ENCODE measurements around the gene ATP5PF.
"Not testable (repeated sequence)": the region's sequence is repeated elsewhere in the genome, so short reads cannot be mapped to it uniquely, and the experiment has no call there.

Gene ATP5PF

DNA sequence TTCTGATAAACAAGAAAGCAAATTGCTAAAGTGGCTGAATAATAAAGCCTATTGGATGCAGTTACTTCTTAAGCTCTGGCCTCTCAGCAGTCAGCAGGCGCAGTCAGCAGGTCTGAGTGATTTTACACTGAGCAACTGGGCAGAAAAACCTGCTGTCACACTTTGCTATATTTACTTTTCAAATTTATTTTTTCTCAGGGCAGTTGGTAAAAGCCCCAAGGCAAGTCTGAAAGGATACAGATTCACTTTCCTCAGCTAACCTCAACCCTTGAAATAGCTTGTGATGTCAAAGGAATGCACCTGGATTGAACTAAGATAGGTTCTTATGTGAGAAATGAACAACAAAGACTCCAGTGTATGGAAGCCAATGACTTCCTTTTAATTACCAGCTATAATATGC, 34.0 kb downstream of the ATP5PF start:
- no peak overlapping the region for H3K9ac ChIP-seq (ENCODE audit: low read depth, low read length)
- H3K4me3 ChIP-seq (ENCODE audit: low read depth in 1 of 2, low read length in 2 of 2): no peak overlapping the region
- no peaks in the 10 kb centered on the region for H3K27me3 ChIP-seq (ENCODE audit: insufficient read depth, low read length, poor library complexity)
- H2AFZ ChIP-seq (ENCODE audit: low read depth, low read length): no peak overlapping the region
- ATAC-seq (ENCODE audit: insufficient read depth, low read depth) (no peak), DNase-seq (no peak)
- no peak overlapping the region for H3K4me2 ChIP-seq (ENCODE audit: insufficient read depth, low read length)
- no peaks in the 10 kb centered on the region for H3K4me1 ChIP-seq (ENCODE audit: insufficient read depth, low read length)
- TF ChIP-seq EZH2 (IDR thresholded peaks at IDR 0.05; ENCODE audit: borderline replicate concordance, low read depth, low read length, severe bottlenecking): no peak
- TF ChIP-seq, protein P1, sequence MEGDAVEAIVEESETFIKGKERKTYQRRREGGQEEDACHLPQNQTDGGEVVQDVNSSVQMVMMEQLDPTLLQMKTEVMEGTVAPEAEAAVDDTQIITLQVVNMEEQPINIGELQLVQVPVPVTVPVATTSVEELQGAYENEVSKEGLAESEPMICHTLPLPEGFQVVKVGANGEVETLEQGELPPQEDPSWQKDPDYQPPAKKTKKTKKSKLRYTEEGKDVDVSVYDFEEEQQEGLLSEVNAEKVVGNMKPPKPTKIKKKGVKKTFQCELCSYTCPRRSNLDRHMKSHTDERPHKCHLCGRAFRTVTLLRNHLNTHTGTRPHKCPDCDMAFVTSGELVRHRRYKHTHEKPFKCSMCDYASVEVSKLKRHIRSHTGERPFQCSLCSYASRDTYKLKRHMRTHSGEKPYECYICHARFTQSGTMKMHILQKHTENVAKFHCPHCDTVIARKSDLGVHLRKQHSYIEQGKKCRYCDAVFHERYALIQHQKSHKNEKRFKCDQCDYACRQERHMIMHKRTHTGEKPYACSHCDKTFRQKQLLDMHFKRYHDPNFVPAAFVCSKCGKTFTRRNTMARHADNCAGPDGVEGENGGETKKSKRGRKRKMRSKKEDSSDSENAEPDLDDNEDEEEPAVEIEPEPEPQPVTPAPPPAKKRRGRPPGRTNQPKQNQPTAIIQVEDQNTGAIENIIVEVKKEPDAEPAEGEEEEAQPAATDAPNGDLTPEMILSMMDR (IDR thresholded peaks at IDR 0.05; ENCODE audit: borderline replicate concordance, extremely low read depth, low read length, poor library complexity, severe bottlenecking): no peak
- no peaks in the 10 kb centered on the region for H4K20me1 ChIP-seq (ENCODE audit: insufficient read depth, low read length)
- H3K9me3 ChIP-seq (ENCODE audit: insufficient read depth, low read length, severe bottlenecking): no peaks in the 10 kb centered on the region
- no peaks in the 10 kb centered on the region for H3K36me3 ChIP-seq (ENCODE audit: insufficient read depth, low read length)
- no peaks in the 10 kb centered on the region for H3K79me2 ChIP-seq (ENCODE audit: insufficient read depth, low read length)
- no peak overlapping the region for H3K27ac ChIP-seq (ENCODE audit: low read length)

DNA sequence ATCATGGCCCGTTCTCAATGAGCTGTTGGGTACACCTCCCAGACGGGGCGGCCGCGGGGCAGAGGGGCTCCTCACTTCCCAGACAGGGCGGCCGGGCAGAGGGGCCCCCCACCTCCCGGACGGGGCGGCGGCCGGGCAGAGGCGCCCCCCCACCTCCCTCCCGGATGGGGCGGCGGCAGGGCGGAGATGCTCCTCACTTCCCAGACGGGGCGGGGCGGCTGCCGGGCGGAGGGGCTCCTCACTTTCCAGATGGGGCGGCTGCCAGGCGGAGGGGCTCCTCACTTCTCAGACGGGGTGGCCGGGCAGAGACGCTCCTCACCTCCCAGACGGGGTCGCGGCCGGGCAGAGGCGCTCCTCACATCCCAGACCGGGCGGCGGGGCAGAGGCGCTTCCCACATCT, 39.2 kb downstream of the ATP5PF start:
- H3K4me2 ChIP-seq (ENCODE audit: insufficient read depth, low read length); H3K4me3 ChIP-seq (ENCODE audit: low read depth in 1 of 2, low read length in 2 of 2); H4K20me1 ChIP-seq (ENCODE audit: insufficient read depth, low read length); H2AFZ ChIP-seq (ENCODE audit: low read depth, low read length); H3K4me1 ChIP-seq (ENCODE audit: insufficient read depth, low read length); H3K9me3 ChIP-seq (ENCODE audit: insufficient read depth, low read length, severe bottlenecking); H3K36me3 ChIP-seq (ENCODE audit: insufficient read depth, low read length); DNase-seq; H3K9ac ChIP-seq (ENCODE audit: low read depth, low read length); H3K27ac ChIP-seq (ENCODE audit: low read length); H3K79me2 ChIP-seq (ENCODE audit: insufficient read depth, low read length); H3K27me3 ChIP-seq (ENCODE audit: insufficient read depth, low read length, poor library complexity); ATAC-seq (ENCODE audit: insufficient read depth, low read depth): not testable (repeated sequence)

GRCh38 chr21:25691976-25692375, 42.7 kb downstream of the ATP5PF start:
- H3K27ac ChIP-seq (ENCODE audit: low read length): no peak overlapping the region
- H3K9me3 ChIP-seq (ENCODE audit: insufficient read depth, low read length, severe bottlenecking): no peaks in the 10 kb centered on the region
- H3K79me2 ChIP-seq (ENCODE audit: insufficient read depth, low read length): no peaks in the 10 kb centered on the region
- no peaks in the 10 kb centered on the region for H3K27me3 ChIP-seq (ENCODE audit: insufficient read depth, low read length, poor library complexity)
- H3K4me3 ChIP-seq (ENCODE audit: low read depth in 1 of 2, low read length in 2 of 2): no peak overlapping the region
- H3K4me2 ChIP-seq (ENCODE audit: insufficient read depth, low read length): no peak overlapping the region
- H3K4me1 ChIP-seq (ENCODE audit: insufficient read depth, low read length): no peaks in the 10 kb centered on the region
- ATAC-seq (ENCODE audit: insufficient read depth, low read depth) (no peak), DNase-seq (no peak)
- H4K20me1 ChIP-seq (ENCODE audit: insufficient read depth, low read length): no peaks in the 10 kb centered on the region
- H3K36me3 ChIP-seq (ENCODE audit: insufficient read depth, low read length): no peaks in the 10 kb centered on the region
- no peak overlapping the region for H3K9ac ChIP-seq (ENCODE audit: low read depth, low read length)
- H2AFZ ChIP-seq (ENCODE audit: low read depth, low read length): no peak overlapping the region
- TF ChIP-seq, protein P1 (IDR thresholded peaks at IDR 0.05; ENCODE audit: borderline replicate concordance, extremely low read depth, low read length, poor library complexity, severe bottlenecking): no peak
- TF ChIP-seq EZH2 (IDR thresholded peaks at IDR 0.05; ENCODE audit: borderline replicate concordance, low read depth, low read length, severe bottlenecking): no peak

GRCh38 chr21:25689226-25689625, 45.5 kb downstream of the ATP5PF start:
- TF ChIP-seq EZH2 (IDR thresholded peaks at IDR 0.05; ENCODE audit: borderline replicate concordance, low read depth, low read length, severe bottlenecking): no peak
- TF ChIP-seq, protein P1 (IDR thresholded peaks at IDR 0.05; ENCODE audit: borderline replicate concordance, extremely low read depth, low read length, poor library complexity, severe bottlenecking): no peak
- H3K9me3 ChIP-seq (ENCODE audit: insufficient read depth, low read length, severe bottlenecking): no peaks in the 10 kb centered on the region
- no peaks in the 10 kb centered on the region for H3K4me1 ChIP-seq (ENCODE audit: insufficient read depth, low read length)
- no peak overlapping the region for H3K9ac ChIP-seq (ENCODE audit: low read depth, low read length)
- no peak overlapping the region for H3K27ac ChIP-seq (ENCODE audit: low read length)
- H3K4me3 ChIP-seq (ENCODE audit: low read depth in 1 of 2, low read length in 2 of 2): no peak overlapping the region
- no peaks in the 10 kb centered on the region for H4K20me1 ChIP-seq (ENCODE audit: insufficient read depth, low read length)
- ATAC-seq (ENCODE audit: insufficient read depth, low read depth): no peak
- H3K79me2 ChIP-seq (ENCODE audit: insufficient read depth, low read length): no peaks in the 10 kb centered on the region
- DNase-seq: no peak
- H3K4me2 ChIP-seq (ENCODE audit: insufficient read depth, low read length): no peak overlapping the region
- no peak overlapping the region for H2AFZ ChIP-seq (ENCODE audit: low read depth, low read length)
- H3K27me3 ChIP-seq (ENCODE audit: insufficient read depth, low read length, poor library complexity): no peaks in the 10 kb centered on the region
- H3K36me3 ChIP-seq (ENCODE audit: insufficient read depth, low read length): no peaks in the 10 kb centered on the region
